RPMI8226 (cell line): ENCODE data around the gene NR2C2.
"Not testable (repeated sequence)": the region's sequence is repeated elsewhere in the genome, so short reads cannot be mapped to it uniquely, and the experiment has no call there.

Experiments used
- DNase-seq: peaks from one replicate; pipeline ENCODE4 v3.0.0-alpha.2; 2015

NR2C2 gene

GRCh38 chr3:14962762-14963161 is 15.4 kb downstream of the NR2C2 start:
- DNase-seq = no peak

DNA sequence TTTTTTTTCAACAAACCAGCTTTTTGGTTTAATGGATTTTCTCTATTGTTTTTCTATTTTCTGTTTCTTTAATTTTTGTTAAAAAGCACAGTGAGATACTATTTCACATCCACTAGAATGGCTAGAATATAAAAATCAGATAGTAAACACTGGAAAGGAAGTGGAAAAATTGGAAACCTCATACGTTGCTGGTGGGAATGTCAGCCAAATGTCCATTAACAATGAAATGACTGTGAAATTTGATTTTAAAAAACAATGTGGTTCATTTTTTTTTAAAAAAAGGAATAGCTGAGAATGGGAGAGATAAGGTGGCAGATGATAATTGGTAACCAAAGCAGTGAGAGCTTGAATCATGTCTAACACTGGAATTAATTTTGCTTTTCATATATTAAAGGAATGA is 19.9 kb downstream of the NR2C2 start:
- no peak for DNase-seq

DNA sequence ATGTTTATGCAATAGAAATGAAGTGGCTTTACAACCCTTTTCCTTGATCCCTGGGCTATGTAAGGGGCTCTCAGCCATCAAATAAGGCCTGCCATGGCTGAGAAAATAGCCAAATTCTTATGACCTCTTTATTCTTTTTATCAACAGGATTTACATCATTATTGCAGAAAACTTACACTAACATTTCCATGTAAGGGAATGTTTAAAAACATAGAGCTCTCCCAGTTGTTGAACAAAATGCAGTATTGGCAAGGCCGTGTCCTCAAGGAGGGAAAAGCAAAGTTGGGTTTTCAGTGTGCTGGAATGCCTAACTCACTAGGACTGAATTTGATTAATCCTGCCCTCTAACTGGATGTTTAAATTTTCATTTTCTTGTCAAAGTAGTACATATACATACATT is 22.3 kb downstream of the NR2C2 start:
- DNase-seq = no peak

- no peak for DNase-seq
These were observed 28.9 kb downstream of the NR2C2 start for GRCh38 chr3:14976317-14976716.

- no peak for DNase-seq
These were observed 33.3 kb downstream of the NR2C2 start for GRCh38 chr3:14980689-14981088.

DNA sequence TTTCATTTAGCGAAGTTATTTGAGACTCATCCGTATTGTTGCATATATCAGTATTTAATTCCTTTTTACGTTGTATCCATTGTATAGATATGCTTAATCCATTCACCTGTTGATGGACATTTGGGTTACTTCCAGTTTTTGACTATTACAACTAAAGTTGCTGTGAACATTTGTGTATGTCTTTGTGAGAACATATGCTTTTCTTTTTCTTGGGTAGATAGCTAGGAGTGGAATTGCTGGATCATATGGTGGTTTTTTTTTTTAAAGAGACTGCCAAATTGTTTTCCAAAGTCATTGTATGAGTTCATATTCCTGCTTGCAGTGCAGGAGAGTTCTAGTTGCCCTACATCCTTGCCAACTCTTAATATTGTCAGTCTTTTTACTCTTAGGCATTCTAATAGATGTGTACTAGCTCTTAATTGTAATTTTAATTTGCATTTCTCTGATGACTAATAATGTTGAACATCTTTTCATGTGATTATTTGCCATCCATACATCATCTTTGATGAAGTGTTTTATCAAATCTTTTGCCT is 37.3 kb downstream of the NR2C2 start:
- DNase-seq = no peak

GRCh38 chr3:14988988-14989394 is 41.6 kb downstream of the NR2C2 start:
- DNase-seq = peak; percentile 77

DNA sequence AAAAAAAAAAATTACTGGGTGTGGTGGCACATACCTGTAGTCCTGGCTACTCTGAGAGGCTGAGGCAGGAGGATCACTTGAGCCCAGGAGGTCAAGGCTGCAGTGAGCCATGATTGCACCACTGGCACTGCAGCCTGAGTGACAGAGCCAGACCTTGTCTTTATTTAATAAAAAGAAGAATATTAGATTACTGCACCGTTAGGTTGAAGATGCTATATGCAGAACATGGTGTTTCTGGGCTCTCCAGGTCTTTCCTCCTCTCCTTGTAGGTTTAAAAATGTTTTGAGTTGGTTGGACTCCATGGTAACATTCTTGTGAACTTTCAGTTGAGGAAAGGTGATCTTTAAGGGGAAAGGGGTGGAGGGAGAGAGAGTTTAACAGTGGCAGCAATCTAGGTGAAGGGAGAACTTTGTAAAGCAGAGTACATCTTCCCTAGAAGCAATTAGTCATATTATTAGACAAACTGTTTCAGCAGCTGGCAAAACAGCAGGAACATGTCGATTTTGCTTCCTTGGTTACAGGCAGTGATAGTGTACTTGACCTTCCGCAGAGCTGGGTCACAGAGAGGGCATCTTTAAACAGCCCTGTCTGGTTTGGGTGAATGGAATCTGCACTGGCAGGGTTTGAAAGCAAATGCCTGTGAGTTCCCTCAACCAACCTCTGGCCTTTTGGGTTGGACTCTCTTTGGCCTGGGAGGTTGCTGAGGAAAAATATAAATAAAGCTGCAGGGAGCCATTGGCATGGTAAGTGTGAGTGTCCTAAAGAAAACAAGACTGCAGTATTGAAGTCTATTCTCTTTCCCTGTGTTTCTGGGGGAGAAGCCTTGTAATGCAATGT is 42.8 kb downstream of the NR2C2 start:
- DNase-seq = peak; percentile 9

GRCh38 chr3:14990780-14991148 is 43.4 kb downstream of the NR2C2 start:
- no peak for DNase-seq

GRCh38 chr3:14991151-14991742 is 43.9 kb downstream of the NR2C2 start:
- DNase-seq = no peak

DNA sequence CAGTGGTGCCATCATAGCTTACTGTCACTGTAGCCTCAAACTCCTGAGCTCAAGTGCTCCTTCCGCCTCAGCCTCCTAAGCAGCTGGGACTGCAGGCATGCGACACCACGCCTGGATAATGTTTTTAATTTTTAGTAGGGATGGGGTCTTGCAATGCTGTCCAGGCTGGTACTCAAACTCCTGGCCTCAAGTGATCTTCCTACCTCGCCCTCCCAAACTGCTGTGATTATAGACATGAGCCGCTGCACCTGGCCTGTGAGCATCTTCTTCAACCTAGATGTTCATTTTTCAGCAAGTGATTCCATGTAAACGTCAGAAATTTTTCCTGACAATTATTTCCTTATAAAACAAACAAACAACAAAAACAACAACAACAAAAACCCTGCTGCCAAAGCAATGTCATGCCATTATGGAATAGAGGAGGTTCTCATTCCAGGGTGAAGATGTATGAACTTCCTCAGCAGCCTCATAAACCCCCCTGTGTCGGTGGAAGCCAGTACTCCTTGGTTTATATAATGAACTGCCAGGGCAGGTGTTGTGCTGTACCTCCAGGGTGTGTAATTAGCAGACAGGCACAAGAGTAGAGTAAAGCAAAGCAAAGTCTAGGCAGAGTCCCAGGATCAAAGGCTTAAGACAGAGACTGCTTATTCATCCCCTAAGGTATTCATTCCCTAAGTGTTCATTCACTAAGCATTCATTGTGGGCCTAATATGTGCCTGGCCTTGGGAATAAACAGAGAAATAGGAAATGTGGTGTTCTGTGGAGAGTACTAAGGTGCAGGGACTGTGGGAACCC is 44.6 kb downstream of the NR2C2 start:
- no peak for DNase-seq

GRCh38 chr3:14997941-14998340 is 50.6 kb downstream of the NR2C2 start:
- no peak for DNase-seq

GRCh38 chr3:14999182-14999581 is 51.8 kb downstream of the NR2C2 start:
- DNase-seq = not testable (repeated sequence)

- no peak for DNase-seq
These were observed 60.3 kb downstream of the NR2C2 start for GRCh38 chr3:15007681-15008141.

- no peak for DNase-seq
These were observed 61.8 kb downstream of the NR2C2 start for GRCh38 chr3:15009167-15009566.

- no peak for DNase-seq
These were observed 63.3 kb downstream of the NR2C2 start for GRCh38 chr3:15010664-15011063.

- DNase-seq = no peak
These were observed 63.8 kb downstream of the NR2C2 start for GRCh38 chr3:15011174-15011573.

DNA sequence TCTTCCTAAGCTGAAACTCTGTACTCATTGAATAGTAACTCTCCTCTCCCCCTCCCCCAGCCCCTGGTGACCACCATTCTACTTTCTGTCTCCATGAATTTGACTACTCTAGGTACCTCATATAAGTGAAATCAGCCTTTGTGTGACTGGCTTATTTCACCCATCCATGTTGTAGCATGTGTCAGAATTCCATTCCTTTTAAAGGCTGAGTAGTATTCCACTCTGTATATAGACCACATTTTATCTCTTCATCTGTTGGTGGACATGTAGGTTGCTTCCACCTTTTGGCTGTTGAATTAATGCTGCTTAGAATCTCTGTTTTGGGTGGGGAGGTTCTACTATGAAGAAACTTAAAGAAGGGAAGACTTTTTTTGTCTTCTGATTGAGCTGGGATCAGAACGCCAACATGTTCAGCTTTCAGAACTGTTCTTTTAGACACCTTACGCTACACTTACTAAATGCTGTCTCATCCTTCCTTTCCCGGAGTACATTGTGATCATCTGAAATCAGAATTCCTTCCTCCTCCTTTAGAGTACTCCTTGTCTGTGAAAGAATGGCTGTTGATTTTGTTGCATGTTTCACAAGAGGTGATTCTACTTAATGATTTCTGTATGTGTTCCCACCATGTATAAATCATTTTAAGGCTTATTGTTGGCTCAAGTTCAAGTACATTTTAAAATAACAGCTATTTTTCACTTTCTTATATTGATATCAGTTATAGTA is 67.4 kb downstream of the NR2C2 start:
- no peak for DNase-seq

- no peak for DNase-seq
These were observed 68.1 kb downstream of the NR2C2 start for GRCh38 chr3:15015456-15015855.

DNA sequence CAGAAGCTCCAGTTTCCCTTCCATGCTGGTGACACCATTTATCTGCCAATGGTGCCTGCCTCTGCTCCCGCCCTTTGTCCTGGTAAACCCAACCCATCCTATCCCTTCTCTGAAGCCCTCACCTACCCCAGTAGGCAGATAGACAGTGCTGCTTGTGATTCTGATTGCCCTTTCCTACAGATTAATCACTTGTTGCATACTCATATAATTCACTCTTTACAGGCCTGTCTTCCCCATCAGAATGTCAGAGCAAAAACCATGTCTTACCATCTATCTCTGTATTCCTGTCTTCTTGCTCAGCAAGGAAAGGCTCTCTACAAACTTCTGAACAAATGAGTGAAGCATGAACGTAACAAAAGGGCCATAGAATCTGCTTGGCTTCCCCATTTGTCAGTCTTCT is 69.8 kb downstream of the NR2C2 start:
- DNase-seq = no peak

- DNase-seq = no peak
These were observed 75.9 kb downstream of the NR2C2 start for GRCh38 chr3:15023249-15023648.

DNA sequence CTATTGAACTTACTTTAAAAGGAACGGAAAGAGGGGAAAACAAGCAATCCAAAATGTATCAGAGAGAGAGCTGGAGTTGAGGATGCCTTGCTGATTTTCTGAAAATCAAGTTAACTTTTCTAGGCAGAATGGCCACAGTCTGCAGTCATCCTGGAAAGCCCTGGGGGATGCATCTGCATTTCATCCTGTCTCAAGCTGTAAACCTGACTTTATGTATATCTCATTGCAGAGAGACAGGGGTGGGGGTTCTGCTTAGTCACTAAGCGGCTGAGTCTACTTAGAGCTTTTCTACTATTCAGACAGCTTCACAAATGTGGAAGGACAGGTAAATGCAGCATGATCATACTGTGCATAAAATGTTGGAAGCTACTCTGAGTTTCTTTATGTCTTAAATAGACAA is 76.3 kb downstream of the NR2C2 start:
- DNase-seq = no peak

- DNase-seq = no peak
These were observed 82.2 kb downstream of the NR2C2 start for GRCh38 chr3:15029625-15030024.
